K562 (cell line): ENCODE results near the gene OR14A16. TPM values are rescaled to one million over a fixed set of nuclear protein-coding genes. Genes with fewer than 3 reads are reported as not detected.
A peak's percentile ranks its signal among the peaks of the same experiment; 100 is the strongest.

ENCODE experiments used
- ATF7 ChIP-seq: fragments of 450-650 bp; IDR thresholded peaks from 2 replicates; pipeline ENCODE4 v1.7.1; 2014; ENCODE audit warnings: mild to moderate bottlenecking, moderate library complexity
- BCLAF1 ChIP-seq, 2 experiments: fragments of 450-650 bp in 1 of 2; IDR thresholded peaks; 2 replicates each; pipeline ENCODE4 v1.6.1; 2011 to 2017; ENCODE audit warnings: low read depth in 2 of 2, antibody characterized with exemption in 1 of 2, borderline replicate concordance in 1 of 2, low read length in 1 of 2, mild to moderate bottlenecking in 1 of 2, mixed read lengths in 1 of 2; ENCODE audit not compliant: control insufficient read depth in 1 of 2
- ETS2 ChIP-seq: IDR thresholded peaks from 2 replicates; pipeline ENCODE4 v1.6.1; 2016; ENCODE audit warnings: borderline replicate concordance, missing genetic modification characterization, mild to moderate bottlenecking, moderate library complexity, missing compliant biosample characterization; ENCODE audit not compliant: poor library complexity, severe bottlenecking
- FOXK1 ChIP-seq: sonication (generic); formaldehyde crosslinking; IDR thresholded peaks from 2 replicates; pipeline ENCODE4 v1.8.0; 2022; ENCODE audit warnings: missing genetic modification reagents, mild to moderate bottlenecking, borderline replicate concordance
- KDM2B ChIP-seq: fragments of 250-450 bp; sonication (Bioruptor Pico); IDR thresholded peaks from 2 replicates; pipeline ENCODE4 v1.8.0; 2021; ENCODE audit warnings: mild to moderate bottlenecking, moderate library complexity
- NKRF ChIP-seq: fragments of 450-650 bp; IDR thresholded peaks from 2 replicates; pipeline ENCODE4 v1.6.1; 2016; ENCODE audit warnings: borderline replicate concordance
- PHB2 ChIP-seq: fragments of 450-650 bp; IDR thresholded peaks from 2 replicates; pipeline ENCODE4 v1.6.1; 2017; ENCODE audit warnings: low read depth
- POLR2G ChIP-seq: fragments of 200-400 bp; formaldehyde crosslinking; IDR thresholded peaks from 2 replicates; pipeline ENCODE4 v1.6.1; 2017; ENCODE audit warnings: low read depth, mild to moderate bottlenecking, antibody characterized with exemption, low read length, moderate library complexity
- TRIM28 ChIP-seq: fragments of 450-650 bp; IDR thresholded peaks from 2 replicates; pipeline ENCODE4 v1.6.1; 2017
- XRCC5 ChIP-seq: fragments of 200-400 bp; formaldehyde crosslinking; IDR thresholded peaks from 2 replicates; pipeline ENCODE4 v1.6.1; 2017; ENCODE audit warnings: low read depth, mild to moderate bottlenecking, low read length
- ZNF197 ChIP-seq: fragments of 200-800 bp; sonication (Bioruptor generic); IDR thresholded peaks from 2 replicates; pipeline ENCODE4 v1.6.1; 2016; ENCODE audit warnings: low read depth, missing genetic modification characterization, missing compliant biosample characterization
- ZNF212 ChIP-seq: fragments of 450-650 bp; formaldehyde crosslinking; IDR thresholded peaks from 2 replicates; pipeline ENCODE4 v1.4.0; 2020; ENCODE audit warnings: mild to moderate bottlenecking
- ZNF354B ChIP-seq: fragments of 250-450 bp; sonication (Bioruptor Pico); IDR thresholded peaks from 2 replicates; pipeline ENCODE4 v1.4.0; 2020
- ZNF507 ChIP-seq: conservative IDR thresholded peaks from 2 replicates; pipeline ENCODE4 v1.6.1; 2017; ENCODE audit warnings: missing genetic modification characterization, missing compliant biosample characterization
- ZNF75A ChIP-seq: fragments of 450-650 bp; formaldehyde crosslinking; IDR thresholded peaks from 2 replicates; pipeline ENCODE4 v1.4.0; 2020; ENCODE audit warnings: mild to moderate bottlenecking
- polyA plus RNA-seq, 8 experiments: library from polyadenylated mRNA; depleted of rRNA in 4 of 8; stranded (reverse) in 5 of 8; unstranded in 3 of 8; fragments of >200 nt; fragmentation: Nextera tagmentation in 2 of 8; fragmentation: Illumina TruSeq in 1 of 8; extraction: Ambion mirVana in 2 of 8; extraction: Trizol in 1 of 8; gene quantifications; 2 replicates each; pipeline versions ENCODE4 v1.2.1 to v1.2.3, GENCODE V29; 2011 to 2014; ENCODE audit warnings: inconsistent platforms in 1 of 8, missing spikeins in 1 of 8
- total RNA-seq, 7 experiments: library from RNA; depleted of rRNA in 6 of 7; stranded (reverse); fragments of >200 nt in 6 of 7; fragmentation: Illumina TruSeq in 2 of 7; extraction: Trizol in 2 of 7; gene quantifications; 2 replicates each; pipeline versions ENCODE4 v1.2.1 to v1.2.3, GENCODE V29; 2011 to 2021; ENCODE audit warnings: low replicate concordance in 1 of 7
- TF ChIP-seq, protein P1 (sequence below): fragments of 250-450 bp; sonication (Bioruptor Pico); IDR thresholded peaks from 2 replicates; pipeline ENCODE4 v1.5.0; 2021
- TF ChIP-seq, protein P2 (sequence below): fragments of 250-450 bp; sonication (Bioruptor Pico); IDR thresholded peaks from 2 replicates; pipeline ENCODE4 v1.9.0; 2021; ENCODE audit warnings: mild to moderate bottlenecking, inconsistent platforms

Gene OR14A16
- total and polyA plus RNA-seq, 9 of the 15 experiments (the other 6 are each of a cell fraction or from before 2014, with no cell fraction given), result not detected

- no peak for TF ChIP-seq NKRF
- TF ChIP-seq XRCC5, result peak; percentile 60; the same call in 1 of the 2 replicates
- TF ChIP-seq POLR2G, result peak; percentile 94
- TF ChIP-seq FOXK1 (CRISPR knock-in tag), result no peak
- TF ChIP-seq ZNF75A (CRISPR knock-in tag), result no peak
- no peak for TF ChIP-seq ZNF212 (CRISPR knock-in tag)
- no peak; the same call in 1 of the 2 replicates for TF ChIP-seq KDM2B (CRISPR knock-in tag)
- TF ChIP-seq, protein P1, sequence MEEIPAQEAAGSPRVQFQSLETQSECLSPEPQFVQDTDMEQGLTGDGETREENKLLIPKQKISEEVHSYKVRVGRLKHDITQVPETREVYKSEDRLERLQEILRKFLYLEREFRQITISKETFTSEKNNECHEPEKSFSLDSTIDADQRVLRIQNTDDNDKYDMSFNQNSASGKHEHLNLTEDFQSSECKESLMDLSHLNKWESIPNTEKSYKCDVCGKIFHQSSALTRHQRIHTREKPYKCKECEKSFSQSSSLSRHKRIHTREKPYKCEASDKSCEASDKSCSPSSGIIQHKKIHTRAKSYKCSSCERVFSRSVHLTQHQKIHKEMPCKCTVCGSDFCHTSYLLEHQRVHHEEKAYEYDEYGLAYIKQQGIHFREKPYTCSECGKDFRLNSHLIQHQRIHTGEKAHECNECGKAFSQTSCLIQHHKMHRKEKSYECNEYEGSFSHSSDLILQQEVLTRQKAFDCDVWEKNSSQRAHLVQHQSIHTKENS (CRISPR knock-in tag), result no peak
- no peak for TF ChIP-seq BCLAF1 (IDR thresholded peaks at IDR 0.05; ENCODE audit: borderline replicate concordance in 1 of 2, control insufficient read depth in 1 of 2, low read depth in 2 of 2, low read length in 1 of 2)
- no peak for TF ChIP-seq PHB2
- peak; percentile 48 for TF ChIP-seq ETS2 (tag)
- no peak for TF ChIP-seq ZNF507 (tag)
- TF ChIP-seq, protein P2, sequence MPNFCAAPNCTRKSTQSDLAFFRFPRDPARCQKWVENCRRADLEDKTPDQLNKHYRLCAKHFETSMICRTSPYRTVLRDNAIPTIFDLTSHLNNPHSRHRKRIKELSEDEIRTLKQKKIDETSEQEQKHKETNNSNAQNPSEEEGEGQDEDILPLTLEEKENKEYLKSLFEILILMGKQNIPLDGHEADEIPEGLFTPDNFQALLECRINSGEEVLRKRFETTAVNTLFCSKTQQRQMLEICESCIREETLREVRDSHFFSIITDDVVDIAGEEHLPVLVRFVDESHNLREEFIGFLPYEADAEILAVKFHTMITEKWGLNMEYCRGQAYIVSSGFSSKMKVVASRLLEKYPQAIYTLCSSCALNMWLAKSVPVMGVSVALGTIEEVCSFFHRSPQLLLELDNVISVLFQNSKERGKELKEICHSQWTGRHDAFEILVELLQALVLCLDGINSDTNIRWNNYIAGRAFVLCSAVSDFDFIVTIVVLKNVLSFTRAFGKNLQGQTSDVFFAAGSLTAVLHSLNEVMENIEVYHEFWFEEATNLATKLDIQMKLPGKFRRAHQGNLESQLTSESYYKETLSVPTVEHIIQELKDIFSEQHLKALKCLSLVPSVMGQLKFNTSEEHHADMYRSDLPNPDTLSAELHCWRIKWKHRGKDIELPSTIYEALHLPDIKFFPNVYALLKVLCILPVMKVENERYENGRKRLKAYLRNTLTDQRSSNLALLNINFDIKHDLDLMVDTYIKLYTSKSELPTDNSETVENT (CRISPR knock-in tag), result peak; percentile 89
- 0 out of 2 replicates have a peak, but pooled peaks have one; percentile 47 for TF ChIP-seq ZNF197 (CRISPR knock-in tag)
- TF ChIP-seq ZNF354B (CRISPR knock-in tag), result no peak
- peak; percentile 58; the same call in 1 of the 2 replicates for TF ChIP-seq ATF7
- no peak for TF ChIP-seq TRIM28
Observed at GRCh38 chr1:247857069-247857984, 33.4 kb upstream of the OR14A16 start, which contains the start of gene TRIM58 (continued).
